NCI-H1694 treated with DMSO at 0.1 percent for 48 hours (cell line): Measurements from ENCODE around the gene LMTK3.
"Not testable (repeated sequence)": the region's sequence is repeated elsewhere in the genome, so short reads cannot be mapped to it uniquely, and the experiment has no call there.

Source experiments
- DNase-seq: peaks from one replicate; lab custom pipeline; 2025; lab: John Stamatoyannopoulos, UW

LMTK3 gene

DNA sequence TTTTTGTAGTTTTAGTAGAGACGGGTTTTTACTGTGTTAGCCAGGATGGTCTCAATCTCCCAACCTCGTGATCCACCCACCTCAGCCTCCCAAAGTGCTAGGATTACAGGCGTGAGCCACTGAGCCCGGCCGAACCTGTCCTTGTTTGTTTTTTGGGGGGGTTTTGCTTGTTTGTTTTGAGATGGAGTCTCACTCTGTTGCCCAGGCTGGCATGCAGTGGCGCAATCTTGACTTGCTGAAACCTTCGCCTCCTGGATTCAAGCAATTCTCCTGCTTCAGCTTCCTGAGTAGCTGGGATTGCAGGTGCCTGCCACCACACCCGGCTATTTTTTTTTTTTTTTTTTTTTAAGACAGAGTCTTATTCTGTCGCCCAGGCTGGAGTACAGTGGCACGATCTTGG lies 24.9 kb downstream of the LMTK3 start:
- not testable (repeated sequence) for DNase-seq

DNA sequence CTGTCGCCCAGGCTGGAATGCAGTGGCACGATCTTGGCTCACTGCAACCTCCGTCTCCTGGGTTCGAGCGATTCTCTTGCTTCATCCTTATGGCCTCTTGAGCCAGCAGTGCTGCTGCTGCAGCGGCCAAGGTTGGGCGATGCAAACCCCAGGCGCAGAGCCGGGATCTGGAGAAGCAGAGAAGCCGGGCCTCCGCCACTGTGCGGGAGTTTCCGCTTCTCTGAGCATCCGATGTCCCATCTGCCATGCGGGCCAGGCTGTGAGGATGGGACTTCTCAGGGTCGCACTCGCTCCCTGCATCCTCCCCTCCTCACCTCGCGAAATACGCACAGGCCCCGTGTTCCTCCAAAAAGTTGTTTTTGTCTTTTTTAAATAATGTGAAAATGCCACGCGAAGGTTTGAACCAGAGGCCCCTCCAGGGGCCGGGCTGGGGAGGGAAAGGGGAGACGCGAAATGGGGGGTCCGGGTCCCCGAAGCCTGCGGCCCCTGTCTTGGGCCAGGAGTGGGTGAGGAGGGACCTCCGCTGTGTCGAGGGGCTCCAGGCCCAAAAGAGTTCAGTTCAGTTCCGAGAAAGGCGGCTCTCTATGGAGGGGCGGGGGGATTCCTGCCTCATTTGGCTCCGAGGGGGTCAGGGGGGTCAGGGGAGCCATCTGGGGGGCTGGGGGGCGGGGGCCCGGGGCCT lies 26.6 kb downstream of the LMTK3 start:
- no peak for DNase-seq

DNA sequence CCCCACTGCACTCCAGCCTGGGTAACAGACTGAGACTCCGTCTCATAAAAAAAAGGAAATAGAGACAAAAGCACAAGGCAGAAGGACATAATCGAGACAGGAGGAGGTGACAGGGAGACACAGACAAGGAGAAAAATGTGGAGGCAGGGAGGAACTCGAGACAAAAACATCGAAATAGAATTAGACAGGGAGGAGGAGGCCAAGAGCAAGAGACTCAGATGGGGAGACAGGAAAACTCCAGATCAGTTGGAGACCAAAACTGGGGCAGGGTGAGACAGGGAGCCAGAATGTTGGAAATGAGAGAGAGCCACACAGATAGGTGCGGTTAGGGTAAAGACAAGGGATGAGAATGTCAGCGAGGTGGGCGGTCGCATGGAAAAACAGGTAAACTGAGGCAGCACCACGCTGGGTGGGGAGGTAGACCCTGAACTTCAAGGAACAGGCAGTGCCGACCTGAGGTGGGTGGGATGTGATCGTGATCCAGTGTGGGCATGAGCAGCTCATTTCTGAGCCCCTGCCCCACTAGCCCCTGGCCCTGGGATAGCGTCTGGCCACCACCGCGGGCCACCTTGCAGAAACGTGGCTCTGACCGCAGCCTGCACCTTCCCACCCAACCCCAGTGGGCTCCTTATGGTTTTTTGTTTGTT lies 27.3 kb downstream of the LMTK3 start:
- no peak for DNase-seq

DNA sequence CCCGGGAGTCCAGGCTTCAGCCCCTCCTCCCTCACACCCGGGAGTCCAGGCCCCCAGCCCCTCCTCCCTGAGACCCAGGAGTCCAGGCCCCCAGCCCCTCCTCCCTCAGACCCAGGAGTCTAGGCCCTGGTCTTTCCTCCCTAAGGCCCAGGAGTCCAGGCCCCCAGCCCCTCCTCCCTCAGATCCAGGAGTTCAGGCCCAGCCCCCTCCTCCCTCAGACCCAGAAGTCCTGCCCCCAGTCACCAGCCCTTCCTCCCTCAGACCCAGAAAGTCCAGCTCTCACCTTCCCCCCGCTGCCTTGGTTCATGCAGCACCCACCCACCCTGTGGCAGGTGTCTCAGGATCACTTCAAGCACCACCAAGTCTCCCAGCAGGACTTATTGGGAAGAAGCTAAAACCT lies 28.3 kb downstream of the LMTK3 start:
- DNase-seq: no peak

DNA sequence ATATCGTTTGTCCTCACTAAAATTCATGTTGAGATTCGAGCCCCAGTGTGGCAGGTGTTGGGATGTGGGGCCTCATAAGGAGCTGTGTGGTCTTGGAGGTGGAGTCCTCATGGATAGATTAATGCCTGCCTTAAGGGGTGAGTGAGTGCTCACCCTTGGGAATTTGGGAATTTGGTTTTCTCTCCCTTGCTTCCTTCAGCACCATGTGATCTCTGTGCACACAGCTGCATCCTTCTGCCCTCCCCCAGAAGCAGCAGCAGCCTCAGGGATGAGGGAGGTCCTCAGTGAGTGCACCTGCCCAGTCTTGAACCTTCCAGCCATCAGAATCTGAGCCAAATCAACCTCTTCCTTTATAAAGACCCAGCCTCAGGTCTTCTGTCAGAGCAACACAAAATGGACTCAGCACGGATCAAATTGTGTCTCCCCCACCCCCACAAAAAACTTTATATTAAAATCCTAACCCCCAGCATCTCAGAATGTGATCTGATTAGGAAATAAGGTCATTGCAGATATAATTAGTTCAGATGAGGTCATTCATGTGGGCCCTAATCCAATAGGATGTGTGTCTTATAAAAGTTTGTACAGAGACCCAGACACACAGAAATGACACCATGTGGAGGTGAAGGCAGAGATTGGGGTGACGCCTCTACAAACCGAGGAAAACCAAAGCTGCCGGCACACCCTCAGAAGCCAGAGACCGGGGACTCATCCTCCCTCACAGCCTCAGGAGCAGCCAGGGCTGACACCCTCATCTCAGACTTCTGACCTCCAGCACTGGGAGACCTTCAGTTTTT lies 29.6 kb downstream of the LMTK3 start:
- DNase-seq: no peak

DNA sequence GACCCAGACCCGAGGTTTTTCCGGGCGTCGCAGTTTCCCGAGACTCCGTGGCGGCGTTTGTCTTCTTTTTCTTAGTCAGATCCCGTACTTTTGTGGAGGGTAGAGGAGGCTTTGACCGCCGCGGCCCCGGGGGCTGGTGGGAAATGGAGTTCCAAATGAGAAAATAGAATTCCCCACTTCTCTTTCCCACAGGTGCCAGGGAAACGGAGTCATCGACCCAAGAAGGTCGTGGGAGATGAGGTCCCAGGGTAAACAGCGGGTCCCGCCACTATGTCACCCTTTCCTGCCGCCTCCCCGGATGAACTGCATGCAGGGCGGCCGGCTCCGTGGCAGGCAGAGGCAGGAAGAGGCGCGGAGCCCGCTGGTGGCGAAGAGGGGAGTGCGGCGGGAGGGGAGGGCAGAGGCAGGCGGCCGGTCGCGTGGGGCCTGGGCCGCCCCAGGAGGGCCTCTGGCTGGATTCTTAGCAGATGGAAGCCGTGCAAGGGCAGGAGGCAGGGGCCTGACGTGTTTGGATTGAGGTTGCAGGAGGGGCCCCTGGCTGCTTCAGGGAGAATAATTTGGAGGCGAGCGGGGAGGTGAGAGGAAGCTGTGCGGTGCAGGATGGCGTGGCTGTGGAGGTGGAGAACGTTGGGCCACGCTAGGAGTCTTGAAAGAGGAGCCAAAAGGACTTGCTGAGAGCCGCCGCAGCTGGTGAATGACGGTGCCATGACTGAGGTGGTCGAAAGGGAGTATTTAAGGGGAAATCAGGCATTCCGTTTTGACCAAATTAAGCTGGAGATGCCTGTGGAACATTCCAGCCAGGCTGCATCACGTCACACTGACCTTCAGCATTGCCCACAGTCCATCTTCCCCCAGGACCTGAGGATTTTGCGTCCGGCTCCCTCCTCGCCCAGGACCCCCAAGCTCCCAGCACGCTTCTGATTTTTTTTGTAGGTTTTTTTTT lies 30.8 kb downstream of the LMTK3 start:
- DNase-seq: no peak

DNA sequence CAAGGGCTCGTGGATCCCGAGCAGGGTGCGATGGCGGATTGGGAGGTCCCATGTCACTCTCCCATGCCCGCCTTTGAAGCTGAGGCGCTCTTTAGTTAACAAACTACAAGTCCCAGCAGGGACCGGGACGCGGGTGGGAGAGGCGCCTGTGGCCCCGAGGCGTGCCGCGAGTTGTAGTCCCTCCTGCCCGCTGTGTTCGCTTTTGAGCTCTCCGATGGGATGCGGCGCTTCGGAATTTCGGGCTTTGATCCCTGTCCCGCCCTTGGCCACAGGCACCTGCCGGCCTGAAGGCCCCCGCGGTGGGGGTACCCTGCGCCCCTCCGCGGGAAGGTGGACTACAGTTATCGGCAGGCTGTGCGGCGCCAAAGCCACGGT lies 31.5 kb downstream of the LMTK3 start:
- no peak for DNase-seq

DNA sequence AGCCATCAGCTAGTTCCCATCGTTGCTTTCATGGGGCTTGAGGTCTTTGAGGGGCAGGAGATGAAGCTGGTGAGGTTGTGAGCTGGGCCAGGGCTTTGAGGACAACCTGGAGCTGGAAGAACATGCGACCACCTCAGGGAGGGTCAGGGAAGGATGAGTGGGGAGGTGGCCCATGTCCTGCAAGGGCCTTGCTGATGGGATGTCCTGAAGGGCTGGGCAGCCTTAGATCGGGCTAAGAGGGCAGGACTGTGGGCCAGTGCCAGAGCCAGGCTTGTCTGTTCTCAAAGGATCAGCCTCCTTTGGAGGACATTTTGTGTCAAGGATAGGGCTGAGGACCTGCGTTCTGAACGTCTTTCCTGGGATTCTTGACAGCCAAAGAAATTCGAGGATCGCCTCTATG lies 31.9 kb downstream of the LMTK3 start:
- no peak for DNase-seq

DNA sequence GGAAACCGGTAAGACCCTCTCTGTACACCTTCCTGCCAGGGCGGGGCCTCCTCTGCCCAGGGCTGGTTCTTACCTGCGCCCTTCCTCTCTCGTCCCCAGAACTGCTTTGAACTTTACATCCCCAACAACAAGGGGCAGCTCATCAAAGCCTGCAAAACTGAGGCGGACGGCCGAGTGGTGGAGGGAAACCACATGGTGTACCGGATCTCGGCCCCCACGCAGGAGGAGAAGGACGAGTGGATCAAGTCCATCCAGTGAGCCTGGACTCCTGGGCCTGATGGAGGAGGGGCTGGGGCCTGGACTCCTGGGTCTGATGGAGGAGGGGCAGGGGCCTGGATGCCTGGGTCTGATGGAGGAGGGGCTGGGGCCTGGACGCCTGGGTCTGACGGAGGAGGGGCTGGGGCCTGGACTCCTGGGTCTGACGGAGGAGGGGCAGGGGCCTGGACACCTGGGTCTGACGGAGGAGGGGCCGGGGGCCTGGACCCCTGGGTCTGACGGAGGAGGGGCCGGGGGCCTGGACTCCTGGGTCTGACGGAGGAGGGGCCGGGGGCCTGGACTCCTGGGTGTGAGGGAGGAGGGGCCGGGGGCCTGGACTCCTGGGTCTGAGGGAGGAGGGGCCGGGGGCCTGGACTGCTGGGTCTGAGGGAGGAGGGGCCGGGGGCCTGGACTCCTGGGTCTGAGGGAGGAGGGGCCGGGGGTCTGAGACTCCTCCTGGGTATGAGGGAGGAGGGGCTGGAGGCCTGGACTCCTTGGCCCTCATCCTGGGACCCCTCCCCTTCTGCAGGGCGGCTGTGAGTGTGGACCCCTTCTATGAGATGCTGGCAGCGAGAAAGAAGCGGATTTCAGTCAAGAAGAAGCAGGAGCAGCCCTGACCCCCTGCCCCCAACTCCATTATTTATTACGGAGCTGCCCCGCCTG lies 33.0 kb downstream of the LMTK3 start:
- no peak for DNase-seq

DNA sequence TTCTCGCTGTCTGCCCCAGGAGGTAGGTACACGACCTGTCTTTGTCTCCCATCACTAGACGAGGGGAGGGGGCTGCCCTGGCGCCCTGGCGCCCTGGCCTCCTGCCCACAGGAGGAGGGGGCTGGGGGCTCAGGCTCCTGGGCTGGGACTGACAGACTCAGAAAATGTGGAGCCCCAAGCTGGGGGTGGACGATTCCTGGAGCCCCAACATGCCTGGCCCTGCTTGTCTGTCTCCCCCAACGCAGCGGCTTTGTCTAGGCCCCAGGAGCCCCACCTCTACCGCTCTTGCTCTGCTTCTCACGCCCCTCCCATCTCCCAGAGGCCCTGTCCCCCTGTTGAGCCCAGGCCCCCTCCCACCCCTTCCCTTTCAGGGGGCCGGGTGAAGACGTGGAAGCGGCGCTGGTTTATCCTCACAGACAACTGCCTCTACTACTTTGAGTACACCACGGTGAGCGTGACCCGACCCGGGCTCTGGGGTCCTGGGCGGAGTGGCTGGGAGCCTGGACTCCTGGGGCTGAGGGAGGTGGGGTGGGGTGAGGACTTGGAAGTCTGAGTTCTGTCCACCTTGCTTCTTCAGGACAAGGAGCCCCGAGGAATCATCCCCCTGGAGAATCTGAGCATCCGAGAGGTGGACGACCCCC lies 33.8 kb downstream of the LMTK3 start:
- DNase-seq: no peak

DNA sequence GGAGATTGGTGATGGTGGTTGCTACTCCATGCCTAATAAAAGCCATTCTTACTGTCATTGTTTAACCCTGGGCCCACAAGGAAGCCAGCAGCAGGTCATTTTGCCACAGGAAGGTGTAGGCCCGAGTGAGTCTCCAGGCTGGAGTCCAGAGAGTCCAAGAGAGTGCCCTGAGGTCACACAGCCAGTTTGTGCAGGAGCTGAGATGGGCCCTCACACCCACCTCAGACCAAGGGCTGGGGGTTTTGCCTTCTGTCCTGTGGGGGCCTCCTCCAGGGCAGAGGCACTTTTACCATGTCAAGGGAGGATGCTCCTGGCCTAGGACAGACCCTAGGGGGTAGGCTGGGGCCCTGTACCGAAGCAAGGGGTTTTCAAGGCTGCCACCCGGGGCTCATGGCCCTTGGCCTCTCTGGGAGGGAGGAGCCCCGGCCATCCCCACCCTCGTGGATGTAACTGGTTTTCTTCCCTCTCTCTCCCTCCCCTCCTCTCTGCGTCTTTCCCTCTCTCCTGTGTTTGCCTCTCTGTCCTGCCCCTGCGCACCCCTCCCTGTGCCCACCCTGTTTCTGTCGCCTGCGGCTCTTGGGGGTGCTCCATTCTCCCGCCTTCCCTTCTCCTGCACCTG lies 34.5 kb downstream of the LMTK3 start:
- DNase-seq: no peak

DNA sequence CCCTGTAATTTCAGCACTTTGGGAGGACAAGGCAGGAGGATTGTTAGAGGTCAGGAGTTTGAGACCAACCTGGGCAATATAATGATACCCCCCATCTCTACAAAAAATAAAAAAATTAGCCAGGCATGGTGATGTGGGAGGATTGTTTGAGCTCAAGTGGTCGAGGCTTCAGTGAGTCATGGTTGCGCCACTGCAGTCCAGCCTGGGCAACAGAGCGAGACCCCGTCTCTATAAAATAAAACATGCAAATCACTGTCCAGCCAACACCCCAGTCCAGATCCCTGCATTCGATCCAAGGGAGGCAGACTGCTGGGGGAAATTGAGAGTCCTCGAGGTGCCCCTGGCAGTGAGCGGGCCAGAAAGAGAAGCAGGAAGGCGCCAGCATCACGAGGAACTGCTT lies 35.5 kb downstream of the LMTK3 start:
- no peak for DNase-seq

DNA sequence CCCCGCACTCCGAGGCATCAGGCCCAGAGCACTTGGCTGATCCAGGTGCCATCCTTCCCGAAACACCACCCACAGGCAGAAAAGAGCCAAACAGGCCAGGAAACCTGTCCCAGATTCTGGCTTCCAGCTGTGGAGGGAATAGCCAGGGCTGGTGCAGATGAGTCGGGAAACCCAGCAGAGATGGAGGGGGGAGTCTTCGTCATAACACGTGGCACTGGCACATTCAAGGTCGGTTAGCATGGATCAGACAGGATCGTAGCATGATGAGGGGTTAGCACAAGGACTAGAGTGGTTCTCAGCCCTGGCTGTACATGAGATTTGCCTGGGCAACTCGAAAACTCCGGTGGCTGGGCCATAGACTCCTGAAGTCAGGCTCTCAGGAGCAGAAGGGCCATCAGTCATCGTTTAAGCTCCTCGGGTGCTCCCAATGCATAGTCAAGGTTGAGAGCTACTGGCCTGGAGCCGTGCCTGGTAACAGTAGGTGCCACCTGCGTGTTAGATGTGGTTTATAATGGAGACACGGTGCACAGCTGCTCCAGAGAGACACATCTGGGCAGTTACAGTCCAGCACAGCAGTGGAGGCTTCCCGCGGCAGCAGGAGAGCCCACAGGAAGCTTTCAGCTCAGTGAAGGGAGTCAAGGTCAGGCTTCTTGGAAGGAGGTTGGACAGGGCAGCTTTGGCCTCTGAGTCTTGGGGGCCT lies 36.1 kb downstream of the LMTK3 start:
- DNase-seq: no peak

DNA sequence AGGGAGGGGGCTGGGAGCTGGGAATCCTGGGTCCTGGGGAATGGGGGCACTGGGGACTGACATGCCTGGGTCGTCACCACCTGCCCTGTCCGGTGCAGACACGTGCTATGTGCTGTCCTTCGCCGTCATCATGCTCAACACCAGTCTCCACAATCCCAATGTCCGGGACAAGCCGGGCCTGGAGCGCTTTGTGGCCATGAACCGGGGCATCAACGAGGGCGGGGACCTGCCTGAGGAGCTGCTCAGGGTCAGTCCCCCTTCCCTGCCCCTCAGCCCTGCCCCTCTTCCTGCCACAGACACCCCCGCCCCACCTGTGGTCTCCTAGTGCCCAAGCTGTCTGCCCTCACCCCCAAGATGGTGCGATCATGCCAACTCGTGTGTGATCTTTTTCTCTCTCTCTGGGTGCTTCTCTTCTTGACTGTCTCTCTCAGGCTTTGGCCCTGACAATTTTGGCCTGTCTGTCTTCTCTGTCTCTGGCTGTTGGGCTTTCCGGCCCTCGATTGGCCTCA lies 37.5 kb downstream of the LMTK3 start:
- no peak for DNase-seq

DNA sequence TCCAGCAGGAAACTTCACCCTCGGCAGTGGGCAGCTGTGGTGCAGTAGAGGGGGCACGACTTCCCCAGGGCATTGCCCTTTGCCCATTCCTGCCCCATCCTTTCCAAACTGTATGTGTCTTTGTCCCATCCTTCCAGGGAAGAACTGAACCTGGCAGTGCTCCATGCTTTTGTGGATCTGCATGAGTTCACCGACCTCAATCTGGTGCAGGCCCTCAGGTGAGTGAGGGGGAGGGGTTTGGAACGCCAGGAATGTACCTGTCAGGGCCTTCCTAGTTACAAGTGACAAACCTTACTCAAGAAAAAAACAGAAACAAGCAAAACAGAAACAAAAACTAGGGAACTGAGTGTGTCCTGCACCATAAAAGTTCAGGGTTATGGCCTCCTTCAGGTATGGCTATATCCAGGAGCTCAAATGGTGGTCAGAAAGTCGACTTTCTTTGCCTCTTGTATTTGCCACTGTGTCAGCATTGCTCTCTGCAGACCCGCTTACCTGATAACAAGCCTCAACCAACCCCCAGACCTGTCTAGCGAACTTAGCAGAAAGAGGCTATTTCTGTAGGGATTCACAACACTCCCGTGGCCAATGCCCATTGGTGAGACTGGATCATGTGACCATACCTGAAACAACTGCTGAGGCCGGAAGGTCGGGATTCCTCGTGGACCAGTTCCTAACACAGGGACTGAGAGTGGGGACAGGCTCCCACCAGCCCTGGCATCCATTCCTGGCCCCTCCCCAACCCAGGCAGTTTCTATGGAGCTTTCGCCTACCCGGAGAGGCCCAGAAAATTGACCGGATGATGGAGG lies 38.3 kb downstream of the LMTK3 start:
- no peak for DNase-seq

DNA sequence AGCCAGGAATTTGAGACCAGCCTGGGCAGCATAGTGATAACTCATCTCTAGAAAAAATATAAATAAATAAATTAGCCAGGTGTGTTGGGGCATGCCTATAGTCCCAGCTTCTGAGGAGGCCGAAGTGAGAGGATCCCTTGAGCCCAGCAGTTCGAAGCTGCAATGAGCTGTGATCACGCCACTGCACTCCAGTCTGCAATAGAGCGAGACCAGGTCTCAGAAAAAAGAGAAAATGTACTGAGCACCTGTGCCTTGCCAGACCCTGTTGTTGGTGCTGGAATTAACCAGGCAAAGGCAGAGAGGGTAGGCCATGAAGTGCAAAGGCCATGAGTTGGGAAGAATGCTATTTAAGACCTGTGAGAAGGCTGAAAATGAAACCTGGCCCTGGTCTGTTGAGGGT lies 39.8 kb downstream of the LMTK3 start:
- no peak for DNase-seq

DNA sequence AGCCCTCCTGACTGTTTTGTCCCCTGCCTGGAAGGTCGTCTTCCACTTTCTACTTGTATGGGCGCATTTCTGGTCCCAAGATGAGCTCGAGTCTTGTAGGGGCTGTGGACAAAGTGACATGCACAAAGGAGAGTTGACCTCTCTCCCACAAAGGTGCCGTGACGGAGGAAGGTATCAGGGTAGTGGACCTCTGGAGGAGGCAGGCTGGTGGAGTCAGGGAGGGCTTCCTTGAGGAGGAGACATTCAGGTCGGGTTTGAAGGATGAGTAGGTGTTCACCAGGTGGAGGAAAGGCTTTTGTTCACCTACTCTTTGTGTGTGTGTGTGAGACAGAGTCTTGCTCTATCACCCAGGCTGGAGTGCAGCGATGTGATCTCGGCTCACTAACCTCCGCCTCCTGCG lies 40.8 kb downstream of the LMTK3 start:
- no peak for DNase-seq

DNA sequence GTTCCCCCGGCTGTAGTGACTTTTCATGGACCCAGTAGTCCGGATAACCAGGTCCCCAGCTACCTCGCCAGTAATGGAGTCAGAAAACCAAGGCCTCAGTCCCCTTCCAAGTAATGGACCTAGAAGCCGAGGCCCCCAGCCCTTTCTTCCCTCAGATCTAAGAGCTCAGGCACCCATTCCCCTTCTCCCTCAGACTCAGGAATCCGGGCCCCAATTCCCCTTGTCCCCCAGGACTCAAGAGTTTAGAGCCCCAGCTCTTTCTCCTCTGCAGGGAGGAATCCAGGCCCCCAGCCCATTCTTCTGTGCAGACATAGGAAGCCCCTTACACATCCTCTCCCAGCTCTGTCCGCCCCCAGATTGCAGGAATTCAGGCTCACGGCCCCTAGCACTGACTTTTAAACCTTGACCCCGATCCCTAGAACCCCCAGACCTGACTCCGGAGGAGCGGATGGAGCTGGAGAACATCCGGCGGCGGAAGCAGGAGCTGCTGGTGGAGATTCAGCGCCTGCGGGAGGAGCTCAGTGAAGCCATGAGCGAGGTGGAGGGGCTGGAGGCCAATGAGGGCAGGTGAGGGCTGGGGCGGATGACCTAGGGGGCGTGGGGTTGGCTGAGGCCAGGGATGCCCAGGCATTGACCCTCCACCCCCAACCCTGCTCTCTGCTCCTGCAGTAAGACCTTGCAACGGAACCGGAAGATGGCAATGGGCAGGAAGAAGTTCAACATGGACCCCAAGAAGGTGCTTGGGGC lies 41.5 kb downstream of the LMTK3 start:
- DNase-seq: no peak
